Psoas muscle (tissue), 8 donors: ENCODE measurements around the gene IL31. TPM values are rescaled to one million over a fixed set of nuclear protein-coding genes. Genes with fewer than 3 reads are reported as not detected.

ENCODE experiments used
- ATAC-seq, 4 donors: fragments of 200-7000 bp; cut with Tn5 transposase; one replicate each; pipeline ENCODE4 v1.9.1; 2020; ENCODE audit warnings: moderate library complexity in 3 of 4, mild to moderate bottlenecking in 2 of 4
- DNase-seq, 2 donors: peaks; one replicate each; pipeline ENCODE4 v3.0.0-alpha.2; 2020
- H3K27ac ChIP-seq: fragments of 200-600 bp; one replicate; pipeline ENCODE4 v1.8.0; 2022
- H3K27me3 ChIP-seq, 3 donors: fragments of 200-600 bp in 1 of 3; one replicate each; pipeline versions ENCODE4 v1.6.1 to v1.8.0; 2013 to 2022; ENCODE audit warnings: low read length in 2 of 3, mild to moderate bottlenecking in 2 of 3, moderate library complexity in 1 of 3; ENCODE audit not compliant: insufficient read depth in 3 of 3
- H3K36me3 ChIP-seq, 2 donors: fragments of 200-600 bp in 1 of 2; one replicate each; pipeline versions ENCODE4 v1.6.1 to v1.8.0; 2013 to 2022; ENCODE audit warnings: low read depth in 1 of 2, mild to moderate bottlenecking in 1 of 2, moderate library complexity in 1 of 2; ENCODE audit not compliant: insufficient read depth in 1 of 2
- H3K4me1 ChIP-seq: fragments of 200-600 bp; one replicate; pipeline ENCODE4 v1.8.0; 2022
- H3K4me3 ChIP-seq: fragments of 200-600 bp; one replicate; pipeline ENCODE4 v1.8.0; 2022; ENCODE audit warnings: mild to moderate bottlenecking
- H3K9me3 ChIP-seq: fragments of 200-600 bp; one replicate; pipeline ENCODE4 v1.8.0; 2022
- CTCF ChIP-seq: fragments of 200-600 bp; IDR thresholded peaks from one replicate; pipeline ENCODE4 v1.8.0; 2022; ENCODE audit warnings: antibody characterized with exemption
- WGBS, 3 donors: extraction: QIAGEN DNeasy Blood & Tissue Kit; methylation state at CpG; one replicate each; pipeline versions ENCODE4 v1.1.6 to v1.1.7; 2013; 5-methylcytosine and 5-hydroxymethylcytosine counted together
- intact Hi-C, 2 donors: fragments of 100-400 bp; cut with DNase I; formaldehyde crosslinking; loops; one replicate each; pipeline versions ENCODE4 v1.11.0 to v1.14.2; 2022
- polyA plus RNA-seq, 3 donors: library from polyadenylated mRNA; stranded (reverse); fragments of 200-250 nt; gene quantifications; one replicate each; pipeline ENCODE4 v1.2.3, GENCODE V29; 2013
- total RNA-seq, 4 donors: library from RNA; stranded (reverse); fragmentation: NEBNext Ultra II Directional in 2 of 4; extraction: Animal tissue kit (Norgen Biotek cat#: 25700) in 2 of 4; gene quantifications; one replicate each; pipeline versions ENCODE4 v1.2.1 to v1.2.4, GENCODE V29; 2021 to 2023
- donor health status: healthy with polysubstance abuse.
- donor health status: DM: no; HTN: no; CAD: no; lungs with moderate emphysema.
- donor health status: Bipolar disorder and iron deficiency.
- donor health status: healthy.
- donor health status: DM: yes; HTN: yes; CAD: no.
- donor health status: DM: no; HTN: no; CAD: no.
- donor health status: DM: no; HTN: no; CAD: no.
- donor health status: DM: yes; HTN: yes; CAD: no.

Gene IL31
- total and polyA plus RNA-seq, 7 donors = not detected

- no peaks in the 10 kb centered on the region for H3K4me1 ChIP-seq
- no peak overlapping the region for H3K4me3 ChIP-seq
- WGBS, 3 donors = 79 to 86% (median 84%) methylated on average over 10 of the region's 10 CpGs
- no peak for TF ChIP-seq CTCF
- peaks cover 0 to 3% of the 10 kb centered on the region in 2 donors for H3K36me3 ChIP-seq
- H3K27me3 ChIP-seq = no peaks in the 10 kb centered on the region
- DNase-seq = no peak
- H3K9me3 ChIP-seq = no peaks in the 10 kb centered on the region
- H3K27ac ChIP-seq = no peak overlapping the region
- intact Hi-C loops = no loop called here
- no peak for ATAC-seq
Observed at GRCh38 chr12:122155705-122156104, 18.3 kb downstream of the IL31 start.

- Histone ChIP-seq H3K4me3 (no peak overlapping the region), H3K9me3 (no peaks in the 10 kb centered on the region), H3K4me1 (no peaks in the 10 kb centered on the region), H3K27ac (no peak overlapping the region), H3K27me3 (no peaks in the 10 kb centered on the region), H3K36me3 (peaks cover 0 to 3% of the 10 kb centered on the region in 2 donors)
- no peak for TF ChIP-seq CTCF
- ATAC-seq (peak in 1 of 4 donors; percentile 10), DNase-seq (no peak)
- WGBS, 3 donors = 60 to 71% (median 63%) methylated on average over 9 of the region's 9 CpGs
- intact Hi-C loops = no loop called here
Observed at GRCh38 chr12:122152754-122153153, 21.3 kb downstream of the IL31 start.

GRCh38 chr12:122150127-122150681 is 23.8 kb downstream of the IL31 start:
- no peaks in the 10 kb centered on the region for H3K4me1 ChIP-seq
- H3K4me3 ChIP-seq = no peak overlapping the region
- intact Hi-C loops = no loop called here
- DNase-seq = no peak
- 68 to 77% (median 73%) methylated on average over 8 of the region's 8 CpGs for WGBS, 3 donors
- no peaks in the 10 kb centered on the region for H3K27me3 ChIP-seq
- no peak overlapping the region for H3K27ac ChIP-seq
- no peak for TF ChIP-seq CTCF
- H3K9me3 ChIP-seq = no peaks in the 10 kb centered on the region
- H3K36me3 ChIP-seq = peaks cover 0 to 12% of the 10 kb centered on the region in 2 donors
- ATAC-seq = no peak

- Histone ChIP-seq H3K4me3 (no peak overlapping the region), H3K27me3 (no peaks in the 10 kb centered on the region), H3K4me1 (no peaks in the 10 kb centered on the region), H3K9me3 (no peaks in the 10 kb centered on the region), H3K36me3 (peaks cover 0 to 28% of the 10 kb centered on the region in 2 donors), H3K27ac (no peak overlapping the region)
- DNase-seq (no peak), ATAC-seq (peak in 2 of 4 donors; percentile 4 to 16)
- TF ChIP-seq CTCF = no peak
- WGBS, 3 donors = 41 to 63% (median 42%) methylated on average over 6 of the region's 6 CpGs
- intact Hi-C loops = loop anchor here in 1 of 2 donors (1.0 kb wide), 1 partner anchor 12 kb away; no protein-coding TSS in a partner anchor
Observed at GRCh38 chr12:122148657-122149056, 25.4 kb downstream of the IL31 start.
